Peyer's patch (tissue), 4 donors: ENCODE results near the gene ACTR1A. TPM values are rescaled to one million over a fixed set of nuclear protein-coding genes. Genes with fewer than 3 reads are reported as not detected.

Experiments
- small RNA-seq, 2 donors: library from RNA; depleted of rRNA; stranded (forward); fragments of <200 nt; gene quantifications; one replicate each; pipeline ENCODE3, GENCODE V24; 2016
- total RNA-seq, 4 donors: library from RNA; depleted of rRNA; stranded (reverse); fragments of >200 nt; gene quantifications; one replicate each; pipeline ENCODE4 v1.1.0, GENCODE V29; 2016

Gene ACTR1A
- total RNA-seq, 4 donors from 2014 or later: 41.3 to 79.7 (median 71.3) TPM

Small RNAs within 50 kb of the gene (small RNA-seq; reads per million reads assigned to genes)
- gene MIR146B: 3,600 to 6,422 reads per million in 2 donors

Other genes starting within 250 kb of the ACTR1A start
- 10 to 100 TPM in 3 of 4 donors, 1 to 10 TPM in 1; 6.5 to 22.9 (median 19.2) TPM for gene NFKB2, start 107.0 kb downstream of the ACTR1A start, total RNA-seq
- gene PSD, start 83.9 kb downstream of the ACTR1A start, total RNA-seq: 10 to 100 TPM in 1 of 4 donors, 1 to 10 TPM in 2, not detected in 1; 1.6 to 14.3 (median 6.3) TPM
- gene FBXL15, start 81.9 kb downstream of the ACTR1A start, total RNA-seq: 10 to 100 TPM; 36.9 to 57.8 (median 44.8) TPM
- 10 to 100 TPM in 3 of 4 donors, 1 to 10 TPM in 1; 8.9 to 56.9 (median 29.3) TPM for gene CUEDC2, start 70.1 kb downstream of the ACTR1A start, total RNA-seq
- 1 to 10 TPM in 1 of 4 donors, under 1 TPM in 1, not detected in 2; 0.85 to 2.8 TPM for gene C10orf95, start 51.2 kb downstream of the ACTR1A start, total RNA-seq
- gene SUFU, start 1.3 kb upstream of the ACTR1A start, total RNA-seq: 10 to 100 TPM in 1 of 4 donors, 1 to 10 TPM in 3; 6.5 to 11.0 (median 9.2) TPM
- gene TRIM8, start 141.8 kb upstream of the ACTR1A start, total RNA-seq: 100 to 1,000 TPM in 3 of 4 donors, 10 to 100 TPM in 1; 88.3 to 154 (median 119) TPM
- 1 to 10 TPM; 1.4 to 9.1 (median 2.4) TPM for gene ARL3, start 211.7 kb upstream of the ACTR1A start, total RNA-seq
- gene SFXN2, start 211.9 kb upstream of the ACTR1A start, total RNA-seq: 10 to 100 TPM in 1 of 4 donors, 1 to 10 TPM in 3; 1.9 to 37.1 (median 8.0) TPM
- gene WBP1L, start 241.2 kb upstream of the ACTR1A start, total RNA-seq: 10 to 100 TPM; 38.0 to 78.3 (median 65.8) TPM